GM12878 (cell line): ENCODE measurements around the gene CFB. TPM values are rescaled to one million over a fixed set of nuclear protein-coding genes. Genes with fewer than 3 reads are reported as not detected.

Experiments
- ATAC-seq: fragments of 200-7000 bp; cut with Tn5 transposase; 3 replicates; pipeline ENCODE4 v1.9.1; 2020; ENCODE audit warnings: mild to moderate bottlenecking, moderate library complexity
- BruUV-seq: library from RNA; stranded (reverse); fragments of 400-500 nt; replicated peaks from 2 replicates; lab custom pipeline; 2021; lab: Mats Ljungman, UMichigan
- CTCF ChIA-PET: fragments of 300-600 bp; sonication (Branson Sonifier 250); formaldehyde crosslinking; extraction: SDS; loops from one replicate; lab custom pipeline; 2021; ENCODE audit warnings: inconsistent platforms; lab: Yijun Ruan, JAX
- POLR2A ChIA-PET: fragments of 350-600 bp; formaldehyde crosslinking; extraction: SDS; loops from one replicate; lab custom pipeline; 2021; ENCODE audit warnings: inconsistent platforms; lab: Charles Lee
- RAD21 ChIA-PET: fragments of 300-600 bp; sonication (Branson Sonifier 250); formaldehyde crosslinking; loops from one replicate; lab custom pipeline; 2023; ENCODE audit warnings: antibody characterized with exemption; ENCODE audit not compliant: unreplicated experiment; lab: Charles Lee
- SMC1A ChIA-PET: fragments of 300-600 bp; sonication (Branson Sonifier 250); formaldehyde crosslinking; loops from one replicate; lab custom pipeline; 2023; ENCODE audit not compliant: unreplicated experiment, uncharacterized antibody; lab: Charles Lee
- DNase-seq: peaks from one replicate; pipeline ENCODE4 v3.0.0-alpha.2; 2011; ENCODE audit warnings: low read depth, low spot score
- FAIRE-seq: peaks from 3 replicates; lab custom pipeline; 2011; peaks lifted over from hg19 to GRCh38; lab: Jason Lieb, UNC
- H2AFZ ChIP-seq: 2 replicates; pipeline ENCODE4 v1.6.0; 2011; ENCODE audit warnings: low read depth, low read length, control low read depth; ENCODE audit not compliant: control insufficient read depth
- H3K27ac ChIP-seq: 2 replicates; pipeline ENCODE4 v1.5.1; 2011; ENCODE audit warnings: control low read depth; ENCODE audit not compliant: control insufficient read depth, insufficient read depth
- H3K27me3 ChIP-seq, 2 experiments: replicated peaks in 1 of 2; 2 replicates each; pipeline versions ENCODE4 v1.6.0 to v1.6.1; 2011; ENCODE audit warnings: low read length in 1 of 2; ENCODE audit not compliant: control insufficient read depth in 2 of 2, insufficient read depth in 2 of 2
- H3K36me3 ChIP-seq, 2 experiments: 2 replicates each; pipeline ENCODE4 v1.5.1; 2011; ENCODE audit warnings: low read length in 1 of 2; ENCODE audit not compliant: control insufficient read depth in 2 of 2, insufficient read depth in 2 of 2
- H3K4me1 ChIP-seq: 2 replicates; pipeline ENCODE4 v1.6.1; 2011; ENCODE audit warnings: mild to moderate bottlenecking, low read length, moderate library complexity, mixed read lengths; ENCODE audit not compliant: control insufficient read depth, insufficient read depth
- H3K4me2 ChIP-seq: 2 replicates; pipeline ENCODE4 v1.6.0; 2011; ENCODE audit warnings: control low read depth; ENCODE audit not compliant: control insufficient read depth, insufficient read depth
- H3K4me3 ChIP-seq: fragments of 200-600 bp; sonication (generic); 2 replicates; pipeline ENCODE4 v1.5.1; 2016
- H3K79me2 ChIP-seq: 2 replicates; pipeline ENCODE4 v1.6.0; 2011; ENCODE audit warnings: low read length; ENCODE audit not compliant: control insufficient read depth, insufficient read depth
- H3K9ac ChIP-seq: 2 replicates; pipeline ENCODE4 v1.8.0; 2011; ENCODE audit warnings: low read length, control low read depth, mixed read lengths; ENCODE audit not compliant: control insufficient read depth, insufficient read depth
- H3K9me3 ChIP-seq: replicated peaks from 3 replicates; pipeline ENCODE4 v1.5.1; 2011; ENCODE audit warnings: mild to moderate bottlenecking, low read length; ENCODE audit not compliant: control insufficient read depth, insufficient read depth
- H4K20me1 ChIP-seq: 2 replicates; pipeline ENCODE4 v1.6.0; 2011; ENCODE audit not compliant: control insufficient read depth, insufficient read depth
- ATF7 ChIP-seq: fragments of 450-650 bp; IDR thresholded peaks from 2 replicates; pipeline ENCODE4 v1.6.1; 2016; ENCODE audit warnings: low read depth, mild to moderate bottlenecking
- ESRRA ChIP-seq: IDR thresholded peaks from 2 replicates; pipeline ENCODE4 v1.6.1; 2012; ENCODE audit warnings: mild to moderate bottlenecking, low read length, improper control_type of control experiment
- JUNB ChIP-seq: IDR thresholded peaks from 2 replicates; pipeline ENCODE4 v1.6.1; 2016; ENCODE audit warnings: antibody characterized with exemption, mild to moderate bottlenecking
- MTA3 ChIP-seq: IDR thresholded peaks from 2 replicates; pipeline ENCODE4 v1.6.1; 2012; ENCODE audit warnings: low read length, inconsistent platforms, borderline replicate concordance
- MYC ChIP-seq: IDR thresholded peaks from 2 replicates; pipeline ENCODE4 v1.6.1; 2011; ENCODE audit warnings: mild to moderate bottlenecking, low read length, moderate library complexity, inconsistent platforms; ENCODE audit not compliant: insufficient read depth, insufficient replicate concordance, insufficient read length, severe bottlenecking
- SMAD1 ChIP-seq: fragments of 450-650 bp; IDR thresholded peaks from 2 replicates; pipeline ENCODE4 v1.6.1; 2018; ENCODE audit warnings: mild to moderate bottlenecking, low read depth; ENCODE audit not compliant: partially characterized antibody
- TAF1 ChIP-seq: IDR thresholded peaks from 2 replicates; pipeline ENCODE4 v1.6.1; 2011; ENCODE audit warnings: mild to moderate bottlenecking, low read depth, low read length, borderline replicate concordance
- ZBTB4 ChIP-seq: fragments of 450-650 bp; formaldehyde crosslinking; IDR thresholded peaks from 2 replicates; pipeline ENCODE4 v1.4.0; 2022; ENCODE audit warnings: mild to moderate bottlenecking, moderate library complexity
- WGBS: methylation state at CpG from one replicate; pipeline ENCODE4 v1.1.6; 2016; ENCODE audit warnings: low lambda C conversion rate; ENCODE audit not compliant: insufficient replicate concordance, insufficient coverage; ENCODE audit errors: missing lambda C conversion rate; 5-methylcytosine and 5-hydroxymethylcytosine counted together
- in situ Hi-C: fragments of 300-500 bp; cut with MboI; formaldehyde crosslinking; loops from 9 replicates; pipeline ENCODE4 v1.14.3; 2018; ENCODE audit warnings: mixed read lengths
- intact Hi-C: fragments of 100-400 bp; cut with micrococcal nuclease; formaldehyde crosslinking; loops from one replicate; pipeline ENCODE4 v1.14.2; 2022; ENCODE audit not compliant: unreplicated experiment
- polyA plus RNA-seq, 11 experiments: library from polyadenylated mRNA; depleted of rRNA in 4 of 11; unstranded in 6 of 11; stranded (reverse) in 5 of 11; fragments of >200 nt; fragmentation: Nextera tagmentation in 4 of 11; fragmentation: Illumina TruSeq in 1 of 11; extraction: Ambion mirVana in 4 of 11; extraction: Trizol in 1 of 11; gene quantifications; 1 replicate in 1 of 11; 2 replicates in 10 of 11; pipeline versions ENCODE4 v1.2.1 to v1.2.3, GENCODE V29; 2011 to 2016; ENCODE audit warnings: inconsistent platforms in 2 of 11, missing spikeins in 2 of 11, low read depth in 1 of 11
- total RNA-seq, 4 experiments: library from RNA; depleted of rRNA in 3 of 4; stranded (reverse); fragments of >200 nt in 3 of 4; fragmentation: Illumina TruSeq in 1 of 4; extraction: Trizol in 1 of 4; gene quantifications; 2 replicates each; pipeline versions ENCODE4 v1.2.1 to v1.2.3, GENCODE V29; 2013 to 2021
- TF ChIP-seq, protein P1 (sequence below): fragments of 450-650 bp; IDR thresholded peaks from 2 replicates; pipeline ENCODE4 v1.6.1; 2017; ENCODE audit warnings: mild to moderate bottlenecking
- TF ChIP-seq, protein P2 (sequence below): fragments of 450-650 bp; IDR thresholded peaks from 2 replicates; pipeline ENCODE4 v1.6.1; 2016; ENCODE audit warnings: mild to moderate bottlenecking
- TF ChIP-seq, protein P3 (sequence below): fragments of 450-650 bp; IDR thresholded peaks from 2 replicates; pipeline ENCODE4 v1.6.1; 2017; ENCODE audit warnings: antibody characterized with exemption, mild to moderate bottlenecking, moderate library complexity

CFB gene
- total and polyA plus RNA-seq, 10 of the 15 experiments (the other 5 are each of a cell fraction or from before 2014, with no cell fraction given), result 0.09 to 1.7 (median 0.44) TPM; not detected in 7

- peak overlapping the region; percentile 66 for H3K4me3 ChIP-seq
- peak overlapping the region; percentile 99 for H3K27ac ChIP-seq
- in situ Hi-C loops, result loop anchor here (10.0 kb wide), 1 partner anchor 63 kb away; the partner anchor contains the start of gene CYP21A2
- no peaks in the 10 kb centered on the region for H3K9me3 ChIP-seq
- H3K4me2 ChIP-seq, result peak overlapping the region; percentile 100
- intact Hi-C loops, result no loop called here
- H3K4me1 ChIP-seq, result peaks cover 13% of the 10 kb centered on the region
- POLR2A ChIA-PET, result interaction anchor here (0.5 to 4.3 kb wide), 5 partner anchors 14 to 424 kb away, joined by 3 to 48 read pairs (median 4); partner anchors contain the start of genes NELFE, NFKBIL1, SKIC2 and ZBTB12
- peak overlapping the region; percentile 99 for H2AFZ ChIP-seq
- H3K36me3 ChIP-seq, result peaks cover 8 to 12% of the 10 kb centered on the region in 2 experiments; a peak in 3 of 4 replicates
- H4K20me1 ChIP-seq, result no peaks in the 10 kb centered on the region
- RAD21 ChIA-PET, result interaction anchor here (0.7 to 1.9 kb wide), 9 partner anchors 13 to 309 kb away, joined by 3 to 11 read pairs (median 3); partner anchors contain the start of genes NELFE, NEU1 and SKIC2
- 27% methylated on average over 28 of the region's 29 CpGs for WGBS
- H3K79me2 ChIP-seq, result peaks cover 22% of the 10 kb centered on the region
- SMC1A ChIA-PET, result interaction anchor here (1.0 to 1.8 kb wide), 3 partner anchors 12 to 69 kb away, joined by 3 to 17 read pairs (median 3); partner anchors contain the start of genes NELFE, SKIC2 and ZBTB12
- H3K27me3 ChIP-seq, result no peaks in the 10 kb centered on the region
- FAIRE-seq (peak; percentile 84), DNase-seq (no peak), ATAC-seq (no peak; the same call in 1 of the 3 replicates)
- H3K9ac ChIP-seq, result peak overlapping the region; percentile 90
- BruUV-seq, result TSS peak; percentile 92
- CTCF ChIA-PET, result interaction anchor here (0.6 to 3.1 kb wide), 4 partner anchors 12 to 430 kb away, joined by 3 to 10 read pairs (median 4); partner anchors contain the start of genes NELFE and SKIC2
- TF ChIP-seq TAF1 (peak; percentile 38; the same call in 1 of the 2 replicates), ZBTB4 (CRISPR knock-in tag) (peak; percentile 78; the same call in 1 of the 2 replicates), ATF7 (peak; percentile 100), JUNB (no peak), MYC (peak; percentile 57), SMAD1 (peak; percentile 47), MTA3 (peak; percentile 89; the same call in 1 of the 2 replicates), ESRRA (peak; percentile 82; the same call in 1 of the 2 replicates)
- TF ChIP-seq, protein P1, sequence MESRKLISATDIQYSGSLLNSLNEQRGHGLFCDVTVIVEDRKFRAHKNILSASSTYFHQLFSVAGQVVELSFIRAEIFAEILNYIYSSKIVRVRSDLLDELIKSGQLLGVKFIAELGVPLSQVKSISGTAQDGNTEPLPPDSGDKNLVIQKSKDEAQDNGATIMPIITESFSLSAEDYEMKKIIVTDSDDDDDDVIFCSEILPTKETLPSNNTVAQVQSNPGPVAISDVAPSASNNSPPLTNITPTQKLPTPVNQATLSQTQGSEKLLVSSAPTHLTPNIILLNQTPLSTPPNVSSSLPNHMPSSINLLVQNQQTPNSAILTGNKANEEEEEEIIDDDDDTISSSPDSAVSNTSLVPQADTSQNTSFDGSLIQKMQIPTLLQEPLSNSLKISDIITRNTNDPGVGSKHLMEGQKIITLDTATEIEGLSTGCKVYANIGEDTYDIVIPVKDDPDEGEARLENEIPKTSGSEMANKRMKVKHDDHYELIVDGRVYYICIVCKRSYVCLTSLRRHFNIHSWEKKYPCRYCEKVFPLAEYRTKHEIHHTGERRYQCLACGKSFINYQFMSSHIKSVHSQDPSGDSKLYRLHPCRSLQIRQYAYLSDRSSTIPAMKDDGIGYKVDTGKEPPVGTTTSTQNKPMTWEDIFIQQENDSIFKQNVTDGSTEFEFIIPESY, result 0 out of 2 replicates have a peak, but pooled peaks have one; percentile 9
- TF ChIP-seq, protein P2, sequence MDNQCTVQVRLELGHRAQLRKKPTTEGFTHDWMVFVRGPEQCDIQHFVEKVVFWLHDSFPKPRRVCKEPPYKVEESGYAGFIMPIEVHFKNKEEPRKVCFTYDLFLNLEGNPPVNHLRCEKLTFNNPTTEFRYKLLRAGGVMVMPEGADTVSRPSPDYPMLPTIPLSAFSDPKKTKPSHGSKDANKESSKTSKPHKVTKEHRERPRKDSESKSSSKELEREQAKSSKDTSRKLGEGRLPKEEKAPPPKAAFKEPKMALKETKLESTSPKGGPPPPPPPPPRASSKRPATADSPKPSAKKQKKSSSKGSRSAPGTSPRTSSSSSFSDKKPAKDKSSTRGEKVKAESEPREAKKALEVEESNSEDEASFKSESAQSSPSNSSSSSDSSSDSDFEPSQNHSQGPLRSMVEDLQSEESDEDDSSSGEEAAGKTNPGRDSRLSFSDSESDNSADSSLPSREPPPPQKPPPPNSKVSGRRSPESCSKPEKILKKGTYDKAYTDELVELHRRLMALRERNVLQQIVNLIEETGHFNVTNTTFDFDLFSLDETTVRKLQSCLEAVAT, result 0 out of 2 replicates have a peak, but pooled peaks have one; percentile 87
- TF ChIP-seq, protein P3, sequence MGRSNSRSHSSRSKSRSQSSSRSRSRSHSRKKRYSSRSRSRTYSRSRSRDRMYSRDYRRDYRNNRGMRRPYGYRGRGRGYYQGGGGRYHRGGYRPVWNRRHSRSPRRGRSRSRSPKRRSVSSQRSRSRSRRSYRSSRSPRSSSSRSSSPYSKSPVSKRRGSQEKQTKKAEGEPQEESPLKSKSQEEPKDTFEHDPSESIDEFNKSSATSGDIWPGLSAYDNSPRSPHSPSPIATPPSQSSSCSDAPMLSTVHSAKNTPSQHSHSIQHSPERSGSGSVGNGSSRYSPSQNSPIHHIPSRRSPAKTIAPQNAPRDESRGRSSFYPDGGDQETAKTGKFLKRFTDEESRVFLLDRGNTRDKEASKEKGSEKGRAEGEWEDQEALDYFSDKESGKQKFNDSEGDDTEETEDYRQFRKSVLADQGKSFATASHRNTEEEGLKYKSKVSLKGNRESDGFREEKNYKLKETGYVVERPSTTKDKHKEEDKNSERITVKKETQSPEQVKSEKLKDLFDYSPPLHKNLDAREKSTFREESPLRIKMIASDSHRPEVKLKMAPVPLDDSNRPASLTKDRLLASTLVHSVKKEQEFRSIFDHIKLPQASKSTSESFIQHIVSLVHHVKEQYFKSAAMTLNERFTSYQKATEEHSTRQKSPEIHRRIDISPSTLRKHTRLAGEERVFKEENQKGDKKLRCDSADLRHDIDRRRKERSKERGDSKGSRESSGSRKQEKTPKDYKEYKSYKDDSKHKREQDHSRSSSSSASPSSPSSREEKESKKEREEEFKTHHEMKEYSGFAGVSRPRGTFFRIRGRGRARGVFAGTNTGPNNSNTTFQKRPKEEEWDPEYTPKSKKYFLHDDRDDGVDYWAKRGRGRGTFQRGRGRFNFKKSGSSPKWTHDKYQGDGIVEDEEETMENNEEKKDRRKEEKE, result no peak
Measured at GRCh38 chr6:31971279-31971992, 25.5 kb downstream of the CFB start.
